Small intestine (tissue), 7 donors: ENCODE measurements around the gene GTPBP6. TPM values are rescaled to one million over a fixed set of nuclear protein-coding genes. Genes with fewer than 3 reads are reported as not detected.

Source experiments
- DNase-seq, 2 donors: peaks; one replicate each; pipeline versions ENCODE4 v3.0.0 to v3.0.0-alpha.2; 2013
- FAIRE-seq: peaks from 2 replicates; lab custom pipeline; 2012; peaks lifted over from hg19 to GRCh38; lab: Jason Lieb, UNC
- H3K27ac ChIP-seq, 3 donors: one replicate each; pipeline ENCODE4 v1.5.1; 2013; ENCODE audit warnings: low read length in 2 of 3, mild to moderate bottlenecking in 2 of 3, control low read depth in 1 of 3, inconsistent platforms in 1 of 3, low read depth in 1 of 3, moderate library complexity in 1 of 3
- H3K27me3 ChIP-seq, 3 donors: one replicate each; pipeline ENCODE4 v1.6.1; 2013; ENCODE audit warnings: low read length in 3 of 3, inconsistent platforms in 1 of 3; ENCODE audit not compliant: control insufficient read depth in 3 of 3, insufficient read depth in 3 of 3
- H3K36me3 ChIP-seq, 3 donors: one replicate each; pipeline ENCODE4 v1.6.1; 2013; ENCODE audit warnings: low read length in 3 of 3, inconsistent platforms in 1 of 3, low read depth in 1 of 3, mild to moderate bottlenecking in 1 of 3, moderate library complexity in 1 of 3; ENCODE audit not compliant: control insufficient read depth in 3 of 3, insufficient read depth in 2 of 3
- H3K4me1 ChIP-seq, 3 donors: one replicate each; pipeline ENCODE4 v1.6.1; 2013; ENCODE audit warnings: low read length in 2 of 3, inconsistent platforms in 1 of 3, low read depth in 1 of 3, mild to moderate bottlenecking in 1 of 3, moderate library complexity in 1 of 3; ENCODE audit not compliant: control insufficient read depth in 3 of 3, insufficient read depth in 2 of 3
- H3K4me3 ChIP-seq, 3 donors: one replicate each; pipeline ENCODE4 v1.5.1; 2013; ENCODE audit warnings: low read length in 3 of 3, control low read depth in 1 of 3, inconsistent platforms in 1 of 3, low read depth in 1 of 3, mild to moderate bottlenecking in 1 of 3, moderate library complexity in 1 of 3
- H3K9me3 ChIP-seq, 2 donors: one replicate each; pipeline ENCODE4 v1.6.1; 2013; ENCODE audit warnings: low read depth in 1 of 2, low read length in 1 of 2; ENCODE audit not compliant: control insufficient read depth in 2 of 2, insufficient read depth in 1 of 2
- WGBS, 3 donors: extraction: QIAGEN DNeasy Blood & Tissue Kit; methylation state at CpG; one replicate each; pipeline ENCODE4 v1.1.7; 2013; 5-methylcytosine and 5-hydroxymethylcytosine counted together
- polyA plus RNA-seq, 4 donors: library from polyadenylated mRNA; stranded (reverse) in 3 of 4; unstranded in 1 of 4; fragments of 200-250 nt in 3 of 4; fragments of 120-200 nt in 1 of 4; gene quantifications; one replicate each; pipeline versions ENCODE4 v1.2.1 to v1.2.3, GENCODE V29; 2013
- donor health status: healthy with polysubstance abuse.
- donor health status: control.
- donor health status: control.
- donor health status: Bipolar disorder and iron deficiency.
- donor health status: healthy.

GTPBP6 gene
- polyA plus RNA-seq, 4 donors, result 34.9 to 69.7 (median 44.8) TPM

- Histone ChIP-seq H3K4me3 (no peak overlapping the region), H3K4me1 (no peaks in the 10 kb centered on the region), H3K27me3 (peaks cover 4 to 13% (median 5%) of the 10 kb centered on the region in 3 donors), H3K9me3 (peaks cover 0 to 36% of the 10 kb centered on the region in 2 donors), H3K27ac (no peak overlapping the region), H3K36me3 (peaks cover 0 to 46% (median 0%) of the 10 kb centered on the region in 3 donors)
- 96 to 97% (median 96%) methylated on average over 52 to 53 of the region's 53 CpGs for WGBS, 3 donors
- no peak for FAIRE-seq
- DNase-seq, result no peak
Measured at GRCh38 chrX:334331-334891, 15.8 kb upstream of the GTPBP6 start.

DNA sequence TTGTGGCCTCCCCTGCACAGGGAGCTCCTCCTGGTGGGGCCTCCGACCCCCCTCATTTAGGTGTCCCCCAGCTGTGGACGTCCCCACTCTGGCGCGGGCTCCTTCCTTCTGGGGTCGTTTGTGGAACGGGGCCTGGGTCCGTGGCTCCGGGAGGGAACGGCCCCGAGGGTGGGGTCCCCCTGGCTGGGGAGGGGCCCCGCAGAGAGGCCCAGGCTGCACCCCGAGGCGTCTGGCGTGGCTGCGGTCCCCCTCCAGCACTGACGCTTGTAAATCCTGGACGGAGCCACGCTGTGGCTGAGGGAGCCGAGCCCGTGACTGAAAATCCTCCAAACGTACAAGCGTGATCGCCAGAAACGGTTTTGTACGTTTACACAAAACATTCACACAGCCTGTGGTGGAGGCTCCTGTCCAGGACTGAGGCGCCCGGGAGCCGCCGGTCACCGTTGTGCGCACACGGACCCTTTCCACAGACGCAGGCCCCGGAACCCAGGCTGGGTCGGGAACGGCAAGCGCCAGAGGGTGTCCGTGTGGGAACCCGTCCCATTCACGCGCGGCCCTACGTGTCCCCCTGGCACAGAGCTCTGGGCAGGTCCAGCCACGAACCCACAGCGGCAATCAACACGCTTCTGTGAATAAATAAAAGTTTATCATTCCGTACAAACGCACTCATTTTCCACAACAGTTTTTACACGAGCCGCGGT is 15.2 kb upstream of the GTPBP6 start:
- FAIRE-seq (no peak), DNase-seq (no peak)
- H3K27ac ChIP-seq, result no peak overlapping the region
- H3K36me3 ChIP-seq, result peaks cover 0 to 42% (median 0%) of the 10 kb centered on the region in 3 donors
- H3K4me3 ChIP-seq, result no peak overlapping the region
- no peaks in the 10 kb centered on the region for H3K4me1 ChIP-seq
- peaks cover 4 to 13% (median 5%) of the 10 kb centered on the region in 3 donors for H3K27me3 ChIP-seq
- H3K9me3 ChIP-seq, result peaks cover 0 to 35% of the 10 kb centered on the region in 2 donors
- 91 to 95% (median 93%) methylated on average over 51 of the region's 51 CpGs for WGBS, 3 donors

DNA sequence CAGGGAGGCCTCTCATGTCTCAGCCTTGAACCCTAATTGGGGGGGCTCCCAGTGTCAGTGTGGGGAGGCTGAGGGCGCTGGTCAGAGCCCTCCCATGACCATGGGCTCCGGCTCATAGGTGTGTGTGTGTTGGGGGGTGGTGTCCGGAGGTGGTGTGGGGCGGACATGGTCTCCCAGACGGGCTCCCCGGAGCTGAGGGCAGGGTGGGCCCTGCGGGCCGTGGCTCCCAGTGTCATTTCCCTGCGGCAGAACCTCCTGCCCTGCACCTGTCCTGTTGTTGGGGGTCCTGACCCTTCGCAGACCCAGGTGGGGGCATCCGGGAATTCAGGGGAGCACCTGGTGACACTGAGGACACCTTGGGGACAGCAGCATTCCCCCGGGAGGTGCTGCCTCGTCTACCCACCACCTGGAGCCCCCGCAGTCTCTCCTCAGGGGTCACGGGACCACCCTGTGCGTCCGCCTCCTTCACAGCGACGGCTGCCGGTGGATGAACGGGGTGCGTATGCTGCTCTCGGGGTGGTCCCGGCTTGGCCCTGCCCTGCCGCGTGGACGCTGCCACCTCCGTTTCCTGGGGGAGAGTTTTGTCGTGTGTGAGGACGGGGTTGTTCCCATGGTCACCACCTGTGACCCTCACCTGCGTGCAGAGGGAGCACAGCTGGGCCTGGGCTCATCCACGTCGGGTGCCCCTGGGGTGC is 14.5 kb upstream of the GTPBP6 start:
- 93 to 97% (median 94%) methylated on average over 26 to 33 of the region's 33 CpGs for WGBS, 3 donors
- H3K36me3 ChIP-seq, result peaks cover 0 to 35% (median 0%) of the 10 kb centered on the region in 3 donors
- H3K9me3 ChIP-seq, result peaks cover 0 to 28% of the 10 kb centered on the region in 2 donors
- H3K27me3 ChIP-seq, result peaks cover 4 to 13% (median 5%) of the 10 kb centered on the region in 3 donors
- DNase-seq (no peak), FAIRE-seq (no peak)
- no peak overlapping the region for H3K4me3 ChIP-seq
- H3K4me1 ChIP-seq, result no peaks in the 10 kb centered on the region
- H3K27ac ChIP-seq, result no peak overlapping the region

DNA sequence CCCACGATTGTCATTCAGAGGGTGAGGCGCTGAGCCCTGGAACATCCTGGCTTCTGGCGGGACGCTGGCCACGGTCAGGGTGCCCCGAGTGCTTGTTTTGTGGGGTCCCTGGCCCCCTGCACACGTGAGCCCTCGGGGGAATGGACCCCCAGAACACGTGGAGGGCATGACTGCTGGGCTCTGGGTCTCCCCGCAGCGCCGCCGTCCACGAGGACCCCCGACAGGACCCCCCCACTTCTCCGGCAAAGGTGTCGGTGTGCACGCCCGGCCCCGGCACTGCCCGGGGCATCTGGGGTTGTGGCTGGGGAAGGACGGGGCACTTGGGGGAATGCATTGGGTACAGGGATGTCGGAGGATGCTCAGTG is 13.9 kb upstream of the GTPBP6 start:
- H3K9me3 ChIP-seq, result peaks cover 0 to 25% of the 10 kb centered on the region in 2 donors
- H3K36me3 ChIP-seq, result peaks cover 0 to 32% (median 0%) of the 10 kb centered on the region in 3 donors
- no peaks in the 10 kb centered on the region for H3K4me1 ChIP-seq
- peaks cover 4 to 13% (median 5%) of the 10 kb centered on the region in 3 donors for H3K27me3 ChIP-seq
- H3K27ac ChIP-seq, result no peak overlapping the region
- WGBS, 3 donors, result 90 to 92% (median 92%) methylated on average over 22 to 23 of the region's 23 CpGs
- H3K4me3 ChIP-seq, result no peak overlapping the region
- FAIRE-seq (no peak), DNase-seq (no peak)

- FAIRE-seq (no peak), DNase-seq (no peak)
- peaks cover 0 to 28% (median 0%) of the 10 kb centered on the region in 3 donors for H3K36me3 ChIP-seq
- H3K4me3 ChIP-seq, result no peak overlapping the region
- peaks cover 4 to 13% (median 5%) of the 10 kb centered on the region in 3 donors for H3K27me3 ChIP-seq
- WGBS, 3 donors, result 56 to 57% (median 56%) methylated on average over 31 to 35 of the region's 35 CpGs
- H3K4me1 ChIP-seq, result no peaks in the 10 kb centered on the region
- H3K27ac ChIP-seq, result no peak overlapping the region
- peaks cover 0 to 22% of the 10 kb centered on the region in 2 donors for H3K9me3 ChIP-seq
Measured at GRCh38 chrX:331825-332495, 13.4 kb upstream of the GTPBP6 start.

DNA sequence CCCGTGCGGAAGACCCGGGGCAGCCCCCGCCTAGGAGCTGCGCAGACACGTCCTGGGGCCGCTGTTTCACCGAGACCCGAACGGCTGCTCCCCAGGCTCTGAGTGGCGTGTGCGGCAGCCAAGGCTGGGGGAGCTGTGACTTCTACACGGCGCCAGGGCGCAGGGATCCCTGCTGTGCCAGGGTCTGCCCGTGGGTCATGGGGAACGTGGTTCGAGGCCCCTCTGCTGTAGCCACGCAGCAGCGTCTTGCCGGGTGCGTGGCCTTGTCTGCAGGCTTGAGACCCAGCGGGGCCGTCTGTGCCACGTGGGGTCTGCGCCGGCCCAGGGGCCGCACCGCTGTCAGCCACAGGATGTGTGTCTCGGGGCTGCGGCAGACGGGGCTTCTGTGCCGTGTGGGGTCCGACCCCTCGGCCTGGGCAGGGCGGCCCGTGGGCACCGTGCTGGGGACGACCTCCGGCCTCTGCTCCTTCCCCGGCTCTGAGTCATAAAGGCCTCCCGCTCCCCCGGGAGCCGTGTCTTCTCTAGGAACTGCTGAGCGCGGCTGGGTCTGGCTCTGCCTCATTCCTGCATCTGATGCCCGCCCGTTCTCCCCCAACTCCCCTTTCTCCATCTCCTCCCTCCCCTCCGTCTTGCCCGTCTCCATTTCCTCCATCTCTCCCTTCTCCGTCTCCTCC is 12.7 kb upstream of the GTPBP6 start:
- DNase-seq (no peak), FAIRE-seq (no peak)
- peaks cover 0 to 17% of the 10 kb centered on the region in 2 donors for H3K9me3 ChIP-seq
- peaks cover 4 to 13% (median 5%) of the 10 kb centered on the region in 3 donors for H3K27me3 ChIP-seq
- peaks cover 0 to 26% (median 0%) of the 10 kb centered on the region in 3 donors for H3K36me3 ChIP-seq
- H3K27ac ChIP-seq, result no peak overlapping the region
- no peaks in the 10 kb centered on the region for H3K4me1 ChIP-seq
- H3K4me3 ChIP-seq, result no peak overlapping the region
- WGBS, 3 donors, result 4 to 10% (median 7%) methylated on average over 32 to 51 of the region's 51 CpGs

DNA sequence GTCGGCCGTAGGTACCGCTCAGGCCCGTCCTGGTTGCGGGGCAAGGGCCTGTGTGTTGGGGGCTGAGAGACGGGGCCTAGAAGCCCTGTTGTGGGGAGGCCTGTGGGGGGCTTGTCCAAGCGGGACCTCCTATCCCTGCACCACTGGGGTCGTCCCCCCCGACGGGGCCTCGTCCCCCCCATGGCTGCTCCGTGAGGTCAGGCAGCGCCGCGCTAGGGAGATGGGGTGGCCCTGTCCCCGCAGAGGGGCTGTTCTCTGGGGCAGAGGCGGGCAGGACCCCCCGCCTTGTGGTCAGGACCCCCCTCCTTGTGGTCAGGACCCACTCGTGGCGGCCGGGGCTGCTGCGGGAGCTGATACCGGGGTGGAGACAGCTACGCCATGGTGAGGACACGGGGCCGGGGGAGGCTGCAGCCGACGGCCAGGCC is 12.1 kb upstream of the GTPBP6 start:
- no peak for FAIRE-seq

More for the DNA sequence above, 12.1 kb upstream of the GTPBP6 start:
- Histone ChIP-seq H3K27me3 (peaks cover 4 to 13% (median 5%) of the 10 kb centered on the region in 3 donors), H3K27ac (no peak overlapping the region), H3K4me1 (no peaks in the 10 kb centered on the region), H3K36me3 (peaks cover 0 to 24% (median 0%) of the 10 kb centered on the region in 3 donors), H3K9me3 (peaks cover 0 to 12% of the 10 kb centered on the region in 2 donors), H3K4me3 (no peak overlapping the region)
- 17 to 36% (median 20%) methylated on average over 14 to 28 of the region's 28 CpGs for WGBS, 3 donors
- no peak for DNase-seq
